ENCODE data around the gene VAMP5.

Gene VAMP5

DNA sequence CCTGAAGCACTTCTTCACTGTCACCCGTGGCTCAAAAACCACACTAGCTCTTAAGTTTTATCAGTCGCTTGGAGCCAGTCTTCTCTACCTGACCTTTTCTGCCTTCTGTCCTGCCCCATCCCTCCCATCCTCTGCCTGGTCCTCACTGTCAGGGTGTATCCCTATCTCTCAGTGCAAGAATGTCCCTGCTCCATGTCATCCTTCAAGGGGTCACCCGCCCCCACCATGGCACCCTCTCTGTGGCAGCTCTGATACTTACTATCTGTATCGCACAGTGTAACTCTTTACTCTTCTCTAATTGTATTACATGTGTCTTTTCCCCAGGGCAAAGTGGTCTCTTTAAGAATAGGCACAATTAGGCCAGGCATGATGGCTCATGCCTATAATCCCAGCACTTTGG is 4.4 kb downstream of the VAMP5 start:
- DNase-seq = no peak

DNA sequence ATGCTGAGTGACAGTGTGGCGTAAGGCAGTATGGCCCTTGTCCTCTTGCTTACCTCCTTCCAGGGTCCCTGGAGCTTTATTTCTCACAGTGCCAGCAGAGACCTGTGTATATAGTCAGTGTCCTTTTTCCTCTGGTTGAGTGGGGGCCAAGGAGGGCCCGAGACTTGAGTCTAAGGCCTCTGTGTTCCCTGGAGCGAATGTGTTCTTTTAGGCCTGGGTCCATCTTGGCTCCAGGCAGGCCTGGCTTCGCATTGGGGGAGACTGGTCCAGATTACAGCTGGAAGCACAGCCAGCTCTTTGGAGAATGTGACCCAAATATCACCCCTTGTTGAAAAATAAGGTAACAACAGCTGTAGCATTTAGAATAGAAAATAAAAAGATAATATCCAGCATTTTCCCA is 5.0 kb downstream of the VAMP5 start:
- H3K9ac ChIP-seq (ENCODE audit: low read length) = no peak overlapping the region
- H3K4me1 ChIP-seq (ENCODE audit: control insufficient read depth in 1 of 2, insufficient read depth in 2 of 2, low read length in 2 of 2) = peaks cover 23 to 31% of the 10 kb centered on the region in 2 experiments
- WGBS (ENCODE audit: extremely low coverage, insufficient coverage, insufficient read length) = no CpG with 5 or more reads among the region's 4 CpGs

More for the DNA sequence above, 4.4 kb downstream of the VAMP5 start:
- Histone ChIP-seq H3K4me2 (ENCODE audit: low read length) (no peak overlapping the region), H3K27ac (ENCODE audit: low read depth, low read length) (no peak overlapping the region), H4K91ac (ENCODE audit: low read depth, low read length) (no peak overlapping the region), H4K8ac (ENCODE audit: low read depth, low read length) (no peak overlapping the region), H3K14ac (ENCODE audit: low read length) (no peak overlapping the region), H3K79me2 (ENCODE audit: control insufficient read depth, insufficient read depth, low read length, poor library complexity) (no peaks in the 10 kb centered on the region), H2BK12ac (ENCODE audit: low read length) (no peak overlapping the region), H3K4ac (ENCODE audit: low read depth, low read length) (no peak overlapping the region), H3K36me3 (ENCODE audit: control insufficient read depth in 1 of 2, insufficient read depth in 2 of 2, low read length in 2 of 2) (no peaks in the 10 kb centered on the region), H3K18ac (ENCODE audit: low read length) (no peak overlapping the region), H3K4me3 (ENCODE audit: low read depth, low read length) (no peak overlapping the region), H4K12ac (ENCODE audit: low read depth, low read length) (no peak overlapping the region), H3K9me3 (ENCODE audit: insufficient read depth, low read depth, low read length) (no peaks in the 10 kb centered on the region), H2AK5ac (ENCODE audit: low read length) (no peak overlapping the region), H2BK120ac (ENCODE audit: insufficient read depth, low read length, poor library complexity) (no peak overlapping the region), H2AFZ (ENCODE audit: insufficient read depth, low read length, poor library complexity) (no peak overlapping the region), H3K27me3 (ENCODE audit: insufficient read depth, low read length) (no peaks in the 10 kb centered on the region), H3K23ac (ENCODE audit: low read length) (no peak overlapping the region), H3K9ac (ENCODE audit: low read length) (no peak overlapping the region), H3K79me1 (ENCODE audit: low read length) (peaks cover 4% of the 10 kb centered on the region), H3K4me1 (ENCODE audit: control insufficient read depth in 1 of 2, insufficient read depth in 2 of 2, low read length in 2 of 2) (peaks cover 23 to 31% of the 10 kb centered on the region in 2 experiments), H2BK5ac (ENCODE audit: low read depth, low read length, poor library complexity) (no peak overlapping the region)
- no CpG with 5 or more reads among the region's 4 CpGs for WGBS (ENCODE audit: extremely low coverage, insufficient coverage, insufficient read length)

DNA sequence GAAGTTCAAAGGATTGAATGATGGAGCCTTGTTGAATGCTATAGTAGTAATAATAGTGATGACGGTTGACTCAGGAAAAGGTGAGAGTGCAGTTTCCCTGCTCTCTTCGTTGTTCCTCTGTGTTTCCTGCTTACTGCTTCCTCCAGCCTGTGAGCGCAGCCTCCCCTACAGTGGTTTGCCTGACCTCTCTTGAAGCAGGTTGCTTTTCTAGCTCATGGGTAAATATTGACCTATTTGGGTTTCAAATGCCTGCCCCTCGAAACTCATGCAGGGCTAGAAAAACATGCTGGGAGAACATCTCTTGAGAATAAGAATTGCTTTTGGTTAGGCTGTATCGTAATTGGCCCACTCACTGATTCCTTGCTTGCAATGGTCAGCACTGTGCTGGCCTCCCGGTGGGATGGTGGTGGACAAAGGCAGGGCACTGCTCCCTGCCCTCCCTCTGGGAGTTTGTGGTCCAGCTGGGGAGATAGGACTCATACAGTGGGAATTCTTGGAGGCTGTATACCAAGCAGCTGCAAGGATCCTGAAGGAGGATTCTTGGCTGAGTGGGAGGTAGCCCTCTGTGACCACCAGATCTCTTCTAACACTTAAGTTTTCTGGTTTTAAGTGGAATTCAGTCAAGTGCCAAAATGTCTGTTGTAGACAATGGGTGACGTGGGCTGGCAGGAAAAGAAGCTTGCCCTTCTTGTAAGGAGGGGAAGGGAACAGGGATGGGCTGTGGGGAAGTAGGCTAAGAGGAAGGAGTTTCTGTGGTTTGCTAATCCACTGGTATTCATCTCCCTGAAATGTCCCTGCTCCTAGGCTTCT is 6.0 kb downstream of the VAMP5 start:
- no peak overlapping the region for H4K12ac ChIP-seq (ENCODE audit: low read depth, low read length)
- no peak overlapping the region for H3K4me2 ChIP-seq (ENCODE audit: low read length)
- no peak for DNase-seq
- H3K4ac ChIP-seq (ENCODE audit: low read depth, low read length) = no peak overlapping the region
- no peak overlapping the region for H2BK120ac ChIP-seq (ENCODE audit: insufficient read depth, low read length, poor library complexity)
- H2BK5ac ChIP-seq (ENCODE audit: low read depth, low read length, poor library complexity) = no peak overlapping the region
- H3K79me1 ChIP-seq (ENCODE audit: low read length) = peaks cover 7% of the 10 kb centered on the region
- H3K27me3 ChIP-seq (ENCODE audit: insufficient read depth, low read length) = no peaks in the 10 kb centered on the region
- no peak overlapping the region for H3K27ac ChIP-seq (ENCODE audit: low read depth, low read length)
- H3K4me3 ChIP-seq (ENCODE audit: low read depth, low read length) = no peak overlapping the region
- no peaks in the 10 kb centered on the region for H3K36me3 ChIP-seq (ENCODE audit: control insufficient read depth in 1 of 2, insufficient read depth in 2 of 2, low read length in 2 of 2)
- H3K79me2 ChIP-seq (ENCODE audit: control insufficient read depth, insufficient read depth, low read length, poor library complexity) = no peaks in the 10 kb centered on the region
- H3K9ac ChIP-seq (ENCODE audit: low read length) = no peak overlapping the region
- H3K9me3 ChIP-seq (ENCODE audit: insufficient read depth, low read depth, low read length) = no peaks in the 10 kb centered on the region
- H3K18ac ChIP-seq (ENCODE audit: low read length) = no peak overlapping the region
- H2AK5ac ChIP-seq (ENCODE audit: low read length) = no peak overlapping the region
- no peak overlapping the region for H3K23ac ChIP-seq (ENCODE audit: low read length)
- no peak overlapping the region for H2AFZ ChIP-seq (ENCODE audit: insufficient read depth, low read length, poor library complexity)
- H2BK12ac ChIP-seq (ENCODE audit: low read length) = no peak overlapping the region
- no peak overlapping the region for H4K91ac ChIP-seq (ENCODE audit: low read depth, low read length)
- no peak overlapping the region for H3K14ac ChIP-seq (ENCODE audit: low read length)
- H3K4me1 ChIP-seq (ENCODE audit: control insufficient read depth in 1 of 2, insufficient read depth in 2 of 2, low read length in 2 of 2) = peaks cover 14 to 21% of the 10 kb centered on the region in 2 experiments
- WGBS (ENCODE audit: extremely low coverage, insufficient coverage, insufficient read length) = no CpG with 5 or more reads among the region's 7 CpGs
- H4K8ac ChIP-seq (ENCODE audit: low read depth, low read length) = no peak overlapping the region

More for the DNA sequence above, 5.0 kb downstream of the VAMP5 start:
- no peaks in the 10 kb centered on the region for H3K36me3 ChIP-seq (ENCODE audit: control insufficient read depth in 1 of 2, insufficient read depth in 2 of 2, low read length in 2 of 2)
- no peak overlapping the region for H3K4me3 ChIP-seq (ENCODE audit: low read depth, low read length)
- H2BK12ac ChIP-seq (ENCODE audit: low read length) = no peak overlapping the region
- no peak overlapping the region for H4K12ac ChIP-seq (ENCODE audit: low read depth, low read length)
- no peaks in the 10 kb centered on the region for H3K27me3 ChIP-seq (ENCODE audit: insufficient read depth, low read length)
- H2AFZ ChIP-seq (ENCODE audit: insufficient read depth, low read length, poor library complexity) = no peak overlapping the region
- no peak overlapping the region for H3K18ac ChIP-seq (ENCODE audit: low read length)
- H2BK5ac ChIP-seq (ENCODE audit: low read depth, low read length, poor library complexity) = no peak overlapping the region
- H3K27ac ChIP-seq (ENCODE audit: low read depth, low read length) = no peak overlapping the region
- peaks cover 4% of the 10 kb centered on the region for H3K79me1 ChIP-seq (ENCODE audit: low read length)
- no peak overlapping the region for H3K14ac ChIP-seq (ENCODE audit: low read length)
- H3K4ac ChIP-seq (ENCODE audit: low read depth, low read length) = no peak overlapping the region
- no peak overlapping the region for H2AK5ac ChIP-seq (ENCODE audit: low read length)
- no peak overlapping the region for H3K4me2 ChIP-seq (ENCODE audit: low read length)
- no peak overlapping the region for H2BK120ac ChIP-seq (ENCODE audit: insufficient read depth, low read length, poor library complexity)
- no peaks in the 10 kb centered on the region for H3K9me3 ChIP-seq (ENCODE audit: insufficient read depth, low read depth, low read length)
- no peak for DNase-seq
- no peak overlapping the region for H4K91ac ChIP-seq (ENCODE audit: low read depth, low read length)
- no peaks in the 10 kb centered on the region for H3K79me2 ChIP-seq (ENCODE audit: control insufficient read depth, insufficient read depth, low read length, poor library complexity)
- H3K23ac ChIP-seq (ENCODE audit: low read length) = no peak overlapping the region
- H4K8ac ChIP-seq (ENCODE audit: low read depth, low read length) = no peak overlapping the region

DNA sequence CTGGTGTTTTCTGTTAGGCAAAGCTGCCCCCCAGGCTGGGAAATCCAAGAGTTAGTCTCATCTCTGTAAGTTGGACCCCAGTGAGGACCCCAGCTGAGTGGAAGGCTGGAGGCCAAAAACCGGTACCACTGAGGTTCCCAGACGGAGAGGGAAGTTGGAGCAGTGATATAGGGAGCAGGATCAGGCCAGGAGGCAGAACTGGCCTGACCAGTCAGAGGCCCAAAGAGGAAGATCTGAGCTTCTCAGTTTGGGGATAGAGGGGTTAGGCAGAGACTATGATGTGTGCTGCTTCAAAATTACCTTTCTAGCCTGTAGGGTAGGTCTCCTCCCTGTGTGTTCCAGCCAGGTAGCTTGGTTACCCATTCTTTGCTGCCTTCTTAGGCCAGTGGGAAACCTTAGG is 6.7 kb downstream of the VAMP5 start:
- Histone ChIP-seq H2AK5ac (ENCODE audit: low read length) (no peak overlapping the region), H3K9ac (ENCODE audit: low read length) (no peak overlapping the region), H3K4me2 (ENCODE audit: low read length) (no peak overlapping the region), H3K4me1 (ENCODE audit: control insufficient read depth in 1 of 2, insufficient read depth in 2 of 2, low read length in 2 of 2) (peaks cover 10 to 17% of the 10 kb centered on the region in 2 experiments), H2BK12ac (ENCODE audit: low read length) (no peak overlapping the region), H2AFZ (ENCODE audit: insufficient read depth, low read length, poor library complexity) (no peak overlapping the region), H3K27me3 (ENCODE audit: insufficient read depth, low read length) (no peaks in the 10 kb centered on the region), H3K23ac (ENCODE audit: low read length) (no peak overlapping the region), H2BK120ac (ENCODE audit: insufficient read depth, low read length, poor library complexity) (no peak overlapping the region), H4K91ac (ENCODE audit: low read depth, low read length) (no peak overlapping the region), H3K79me1 (ENCODE audit: low read length) (peaks cover 7% of the 10 kb centered on the region), H3K9me3 (ENCODE audit: insufficient read depth, low read depth, low read length) (no peaks in the 10 kb centered on the region), H2BK5ac (ENCODE audit: low read depth, low read length, poor library complexity) (no peak overlapping the region), H3K79me2 (ENCODE audit: control insufficient read depth, insufficient read depth, low read length, poor library complexity) (peaks cover 4% of the 10 kb centered on the region), H3K27ac (ENCODE audit: low read depth, low read length) (no peak overlapping the region), H4K8ac (ENCODE audit: low read depth, low read length) (no peak overlapping the region), H3K36me3 (ENCODE audit: control insufficient read depth in 1 of 2, insufficient read depth in 2 of 2, low read length in 2 of 2) (no peaks in the 10 kb centered on the region), H4K12ac (ENCODE audit: low read depth, low read length) (no peak overlapping the region), H3K14ac (ENCODE audit: low read length) (no peak overlapping the region), H3K18ac (ENCODE audit: low read length) (no peak overlapping the region), H3K4me3 (ENCODE audit: low read depth, low read length) (no peak overlapping the region), H3K4ac (ENCODE audit: low read depth, low read length) (no peak overlapping the region)
- DNase-seq = no peak
- no CpG with 5 or more reads among the region's 2 CpGs for WGBS (ENCODE audit: extremely low coverage, insufficient coverage, insufficient read length)
